Peyer's patch (tissue), 4 donors: ENCODE results near the gene DNAH14. TPM values are rescaled to one million over a fixed set of nuclear protein-coding genes. Genes with fewer than 3 reads are reported as not detected.

Source experiments
- DNase-seq, 3 donors: peaks; one replicate each; pipeline ENCODE4 v3.0.0-alpha.2; 2017 to 2019
- H3K27ac ChIP-seq, 4 donors: fragments of 200-600 bp; sonication (generic); one replicate each; pipeline ENCODE4 v1.5.1; 2016 to 2019
- H3K27me3 ChIP-seq, 2 donors: fragments of 200-600 bp; sonication (generic); one replicate each; pipeline ENCODE4 v1.5.1; 2019
- H3K36me3 ChIP-seq, 3 donors: fragments of 200-600 bp; sonication (generic); one replicate each; pipeline ENCODE4 v1.5.1; 2016 to 2019
- H3K4me1 ChIP-seq, 4 donors: fragments of 200-600 bp; sonication (generic); one replicate each; pipeline ENCODE4 v1.5.1; 2016 to 2019
- H3K4me3 ChIP-seq, 4 donors: fragments of 200-600 bp; sonication (generic); 1 replicate in 3 of 4; 2 replicates in 1 of 4; pipeline ENCODE4 v1.5.1; 2016 to 2019; ENCODE audit warnings: mild to moderate bottlenecking in 1 of 4
- H3K9me3 ChIP-seq, 4 donors: fragments of 200-600 bp; sonication (generic); one replicate each; pipeline ENCODE4 v1.5.1; 2016 to 2019; ENCODE audit warnings: mild to moderate bottlenecking in 1 of 4
- CTCF ChIP-seq, 6 experiments: fragments of 450-650 bp in 4 of 6; fragments of 200-600 bp in 2 of 6; sonication (generic) in 1 of 6; IDR thresholded peaks; one replicate each; pipeline ENCODE4 v1.5.1; 2017 to 2019; ENCODE audit warnings: antibody characterized with exemption in 6 of 6, mild to moderate bottlenecking in 3 of 6, moderate library complexity in 1 of 6
- POLR2A ChIP-seq, 2 donors: fragments of 450-650 bp; IDR thresholded peaks; one replicate each; pipeline ENCODE4 v1.5.1; 2017; ENCODE audit warnings: antibody characterized with exemption in 2 of 2, mild to moderate bottlenecking in 2 of 2, moderate library complexity in 2 of 2
- total RNA-seq, 4 donors: library from RNA; depleted of rRNA; stranded (reverse); fragments of >200 nt; gene quantifications; one replicate each; pipeline ENCODE4 v1.1.0, GENCODE V29; 2016

DNAH14 gene
- total RNA-seq, 4 donors from 2014 or later, result 6.5 to 11.0 (median 7.4) TPM

- H3K4me3 ChIP-seq, result no peak overlapping the region
- H3K4me1 ChIP-seq, result no peaks in the 10 kb centered on the region
- TF ChIP-seq CTCF (IDR thresholded peaks at IDR 0.05), result no peak
- H3K9me3 ChIP-seq, result no peaks in the 10 kb centered on the region
- DNase-seq, result no peak
- H3K27me3 ChIP-seq, result no peaks in the 10 kb centered on the region
- no peaks in the 10 kb centered on the region for H3K36me3 ChIP-seq
- no peak overlapping the region for H3K27ac ChIP-seq
Measured at GRCh38 chr1:225097175-225097574, 167.7 kb downstream of the DNAH14 start.

GRCh38 chr1:225111000-225111399 lies 181.5 kb downstream of the DNAH14 start:
- no peak for DNase-seq
- Histone ChIP-seq H3K9me3 (no peaks in the 10 kb centered on the region), H3K36me3 (no peaks in the 10 kb centered on the region), H3K4me1 (no peaks in the 10 kb centered on the region), H3K27ac (no peak overlapping the region), H3K4me3 (no peak overlapping the region), H3K27me3 (no peaks in the 10 kb centered on the region)
- TF ChIP-seq POLR2A (IDR thresholded peaks at IDR 0.05) (no peak), CTCF (IDR thresholded peaks at IDR 0.05) (no peak)

- Histone ChIP-seq H3K27ac (no peak overlapping the region), H3K9me3 (no peaks in the 10 kb centered on the region), H3K4me1 (no peaks in the 10 kb centered on the region), H3K27me3 (no peaks in the 10 kb centered on the region), H3K36me3 (no peaks in the 10 kb centered on the region), H3K4me3 (no peak overlapping the region)
- DNase-seq, result no peak
- TF ChIP-seq POLR2A (IDR thresholded peaks at IDR 0.05) (no peak), CTCF (IDR thresholded peaks at IDR 0.05) (no peak)
Measured at GRCh38 chr1:225113265-225113664, 183.8 kb downstream of the DNAH14 start.

GRCh38 chr1:225114354-225114990 lies 185.0 kb downstream of the DNAH14 start:
- no peak overlapping the region for H3K4me3 ChIP-seq
- TF ChIP-seq CTCF (IDR thresholded peaks at IDR 0.05) (no peak), POLR2A (IDR thresholded peaks at IDR 0.05) (no peak)

GRCh38 chr1:225119307-225119706 lies 189.8 kb downstream of the DNAH14 start:
- TF ChIP-seq POLR2A (IDR thresholded peaks at IDR 0.05) (no peak), CTCF (IDR thresholded peaks at IDR 0.05) (no peak)
- no peak for DNase-seq

More at GRCh38 chr1:225114354-225114990, 185.0 kb downstream of the DNAH14 start:
- DNase-seq, result no peak
- H3K9me3 ChIP-seq, result no peaks in the 10 kb centered on the region
- no peak overlapping the region for H3K27ac ChIP-seq
- H3K27me3 ChIP-seq, result no peaks in the 10 kb centered on the region
- no peaks in the 10 kb centered on the region for H3K36me3 ChIP-seq
- H3K4me1 ChIP-seq, result no peaks in the 10 kb centered on the region

GRCh38 chr1:225121095-225121494 lies 191.6 kb downstream of the DNAH14 start:
- Histone ChIP-seq H3K4me3 (no peak overlapping the region), H3K27ac (no peak overlapping the region), H3K36me3 (no peaks in the 10 kb centered on the region), H3K27me3 (no peaks in the 10 kb centered on the region), H3K4me1 (no peaks in the 10 kb centered on the region), H3K9me3 (no peaks in the 10 kb centered on the region)
- TF ChIP-seq POLR2A (IDR thresholded peaks at IDR 0.05) (no peak), CTCF (IDR thresholded peaks at IDR 0.05) (no peak)
- no peak for DNase-seq

More at GRCh38 chr1:225119307-225119706, 189.8 kb downstream of the DNAH14 start:
- H3K27me3 ChIP-seq, result no peaks in the 10 kb centered on the region
- H3K4me3 ChIP-seq, result no peak overlapping the region
- no peaks in the 10 kb centered on the region for H3K36me3 ChIP-seq
- no peak overlapping the region for H3K27ac ChIP-seq
- H3K9me3 ChIP-seq, result no peaks in the 10 kb centered on the region
- H3K4me1 ChIP-seq, result no peaks in the 10 kb centered on the region
